Right renal pelvis (tissue), 4 donors: ENCODE measurements around the gene HTATIP2. TPM values are rescaled to one million over a fixed set of nuclear protein-coding genes. Genes with fewer than 3 reads are reported as not detected.
"Not testable (repeated sequence)": the region's sequence is repeated elsewhere in the genome, so short reads cannot be mapped to it uniquely, and the experiment has no call there.

Source experiments
- DNase-seq, 4 donors: peaks; one replicate each; pipeline ENCODE4 v3.0.0-alpha.2; 2013; ENCODE audit warnings: low read depth in 4 of 4, low spot score in 3 of 4, missing footprints in 1 of 4
- polyA plus RNA-seq, 4 donors: library from polyadenylated mRNA; unstranded; fragments of 120-200 nt; gene quantifications; one replicate each; pipeline ENCODE4 v1.2.1, GENCODE V29; 2013; ENCODE audit not compliant: insufficient read length in 4 of 4

HTATIP2 gene
- polyA plus RNA-seq, result 1 to 10 TPM; 3.1 to 4.7 (median 4.6) TPM

- no peak for DNase-seq
Measured at GRCh38 chr11:20363500-20364340, at the start of gene HTATIP2. Gene HTATIP2, plus strand, starts transcription at chr11:20363714. Its CDS starts 524 bp downstream, at chr11:20364238.

- no peak for DNase-seq
Measured at GRCh38 chr11:20315800-20316199, 47.7 kb upstream of the HTATIP2 start.

GRCh38 chr11:20321177-20321576 is 42.3 kb upstream of the HTATIP2 start:
- no peak for DNase-seq

- no peak for DNase-seq
Measured at GRCh38 chr11:20327377-20327935, 36.1 kb upstream of the HTATIP2 start.

- no peak for DNase-seq
Measured at GRCh38 chr11:20336056-20336455, 27.5 kb upstream of the HTATIP2 start.

GRCh38 chr11:20337526-20338154 is 25.9 kb upstream of the HTATIP2 start:
- DNase-seq, result peak in 3 of 4 donors; percentile 12 to 18 (median 15)

- no peak for DNase-seq
Measured at GRCh38 chr11:20342347-20343141, 21.0 kb upstream of the HTATIP2 start.

- no peak for DNase-seq
Measured at GRCh38 chr11:20351136-20351535, 12.4 kb upstream of the HTATIP2 start.

GRCh38 chr11:20351751-20352262 is 11.7 kb upstream of the HTATIP2 start:
- no peak for DNase-seq

GRCh38 chr11:20353829-20354434 is 9.6 kb upstream of the HTATIP2 start:
- DNase-seq, result no peak

- DNase-seq, result no peak
Measured at GRCh38 chr11:20355221-20356219, 8.0 kb upstream of the HTATIP2 start.

GRCh38 chr11:20357150-20357549 is 6.4 kb upstream of the HTATIP2 start:
- DNase-seq, result no peak

- no peak for DNase-seq
Measured at GRCh38 chr11:20360650-20361049, 2.9 kb upstream of the HTATIP2 start.

- no peak for DNase-seq
Measured at GRCh38 chr11:20362481-20362880, 1.0 kb upstream of the HTATIP2 start.

GRCh38 chr11:20363149-20363499 is 390 bp upstream of the HTATIP2 start:
- DNase-seq, result no peak

GRCh38 chr11:20364341-20364792 is 853 bp downstream of the HTATIP2 start:
- no peak for DNase-seq

- DNase-seq, result not testable (repeated sequence)
Measured at GRCh38 chr11:20365465-20365864, 2.0 kb downstream of the HTATIP2 start.

GRCh38 chr11:20367313-20367948 is 3.9 kb downstream of the HTATIP2 start:
- no peak for DNase-seq
